Measurements from ENCODE around the gene SYCE3.
A peak's percentile ranks its signal among the peaks of the same experiment; 100 is the strongest.

SYCE3 gene

DNA sequence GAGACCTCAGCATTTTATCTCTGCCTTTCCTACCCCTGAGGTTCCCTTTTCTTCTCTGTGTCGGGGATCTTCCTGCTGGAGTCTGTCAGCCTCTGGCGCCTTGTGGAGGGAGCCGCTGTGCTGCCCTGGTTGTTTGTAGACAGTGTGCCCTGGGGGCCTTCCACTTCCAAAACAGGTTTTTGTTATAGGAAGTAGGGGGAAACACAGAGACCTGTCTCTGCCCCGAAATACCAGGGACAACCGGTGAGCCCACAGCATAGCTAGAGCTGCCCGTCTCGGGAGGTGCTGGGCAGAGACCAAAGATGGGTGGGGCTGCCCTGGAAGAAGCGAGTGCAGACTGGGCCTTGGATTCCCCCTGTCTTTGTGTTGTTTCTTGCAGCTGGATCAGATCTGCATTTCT, 46.7 kb downstream of the SYCE3 start:
- DNase-seq, result no peak

GRCh38 chr22:50513175-50513574, 49.5 kb downstream of the SYCE3 start:
- DNase-seq, result no peak

DNA sequence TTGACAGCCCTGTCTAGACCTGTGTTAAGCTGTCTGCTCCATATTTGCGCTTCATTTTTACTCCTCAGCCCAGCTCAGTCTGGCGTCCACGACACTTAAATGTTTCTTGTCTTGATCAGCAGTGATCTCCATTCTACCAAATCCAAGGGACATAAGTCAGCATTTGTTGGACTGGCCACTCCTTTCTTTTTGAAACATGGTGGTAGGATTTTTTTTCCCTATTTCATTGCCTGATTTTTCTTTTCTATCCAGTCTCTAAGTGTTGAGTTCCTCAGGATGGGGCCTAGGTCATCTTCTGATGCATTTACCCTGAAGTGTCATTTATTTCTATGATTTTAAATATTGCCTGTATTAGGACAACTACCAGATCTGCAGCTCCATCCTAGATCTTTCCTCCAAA, 53.8 kb downstream of the SYCE3 start:
- no peak for DNase-seq

DNA sequence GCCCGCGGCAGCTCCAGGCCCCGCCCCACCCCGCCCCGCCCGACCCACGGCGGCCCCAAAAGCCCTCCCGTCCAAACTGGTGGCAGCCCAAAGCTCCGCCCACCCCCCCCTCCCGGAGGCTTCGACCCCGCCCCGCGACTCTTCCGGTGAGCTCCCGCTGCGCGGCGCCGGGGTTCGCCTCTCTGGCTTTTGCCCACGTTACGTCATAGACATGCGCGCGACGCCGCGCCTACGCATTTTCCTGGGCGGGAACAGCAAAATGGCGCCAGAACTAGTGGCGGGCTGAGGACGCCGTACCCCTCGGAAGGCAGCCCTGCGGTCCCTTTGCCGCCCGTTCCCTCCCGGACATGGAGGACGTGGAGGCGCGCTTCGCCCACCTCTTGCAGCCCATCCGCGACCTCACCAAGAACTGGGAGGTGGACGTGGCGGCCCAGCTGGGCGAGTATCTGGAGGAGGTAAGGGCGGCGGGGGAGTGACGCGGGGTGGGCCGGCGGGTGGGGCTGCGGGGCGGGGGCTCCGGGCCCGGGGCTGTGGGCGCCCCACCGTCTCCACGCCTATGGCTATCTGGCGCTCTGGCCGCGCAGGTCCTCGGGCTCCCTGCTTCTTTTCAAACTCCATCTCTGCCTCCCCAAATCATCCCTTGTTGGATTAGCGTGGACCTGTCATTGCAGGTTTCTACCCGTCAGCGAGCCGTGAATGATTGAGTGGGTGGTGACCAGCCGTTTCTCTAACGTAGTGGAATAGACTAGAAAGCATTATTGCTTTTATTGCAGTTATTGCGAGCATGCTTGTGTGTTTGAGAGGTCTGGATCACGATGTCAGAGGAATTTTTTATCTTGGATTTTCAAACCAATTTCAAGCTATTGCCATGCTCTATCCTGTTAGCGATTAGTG, 54.5 kb downstream of the SYCE3 start, which contains the start of gene NCAPH2:
Gene NCAPH2 (plus strand): TSS at position 234 of the 894 bp plus-strand sequence. CDS start 114 bp downstream, at position 348.
- DNase-seq, result peak; percentile 96

DNA sequence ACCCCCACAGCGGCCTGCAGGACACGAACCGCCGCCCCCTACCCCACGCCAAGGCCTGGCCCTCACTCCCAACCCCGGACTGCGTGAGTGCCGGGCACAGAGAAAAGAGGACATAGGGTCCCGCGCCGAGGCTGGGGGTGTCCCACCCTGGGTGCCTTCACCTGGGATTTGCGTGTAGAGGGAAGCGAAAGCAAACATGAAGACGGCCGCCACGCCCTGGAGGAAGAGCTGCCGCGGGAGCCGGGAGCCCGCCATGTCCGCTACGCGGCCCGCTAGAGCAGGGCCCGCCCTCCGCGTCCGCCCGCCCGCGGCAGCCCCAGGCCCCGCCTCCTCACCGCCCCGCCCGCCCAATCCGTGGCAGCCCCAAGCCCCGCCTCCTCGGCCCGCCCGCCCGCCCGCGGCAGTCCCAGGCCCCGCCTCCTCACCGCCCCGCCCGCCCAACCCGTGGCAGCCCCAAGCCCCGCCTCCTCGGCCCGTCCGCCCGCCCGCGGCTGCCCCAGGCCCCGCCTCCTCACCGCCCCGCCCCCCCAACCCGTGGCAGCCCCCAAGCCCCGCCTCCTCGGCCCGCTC, 55.2 kb downstream of the SYCE3 start, which contains the start of gene LMF2:
Gene LMF2 (minus strand): TSS at position 282 of the 570 bp plus-strand sequence. CDS start 27 bp downstream, at position 255.
- DNase-seq, result peak; percentile 92

DNA sequence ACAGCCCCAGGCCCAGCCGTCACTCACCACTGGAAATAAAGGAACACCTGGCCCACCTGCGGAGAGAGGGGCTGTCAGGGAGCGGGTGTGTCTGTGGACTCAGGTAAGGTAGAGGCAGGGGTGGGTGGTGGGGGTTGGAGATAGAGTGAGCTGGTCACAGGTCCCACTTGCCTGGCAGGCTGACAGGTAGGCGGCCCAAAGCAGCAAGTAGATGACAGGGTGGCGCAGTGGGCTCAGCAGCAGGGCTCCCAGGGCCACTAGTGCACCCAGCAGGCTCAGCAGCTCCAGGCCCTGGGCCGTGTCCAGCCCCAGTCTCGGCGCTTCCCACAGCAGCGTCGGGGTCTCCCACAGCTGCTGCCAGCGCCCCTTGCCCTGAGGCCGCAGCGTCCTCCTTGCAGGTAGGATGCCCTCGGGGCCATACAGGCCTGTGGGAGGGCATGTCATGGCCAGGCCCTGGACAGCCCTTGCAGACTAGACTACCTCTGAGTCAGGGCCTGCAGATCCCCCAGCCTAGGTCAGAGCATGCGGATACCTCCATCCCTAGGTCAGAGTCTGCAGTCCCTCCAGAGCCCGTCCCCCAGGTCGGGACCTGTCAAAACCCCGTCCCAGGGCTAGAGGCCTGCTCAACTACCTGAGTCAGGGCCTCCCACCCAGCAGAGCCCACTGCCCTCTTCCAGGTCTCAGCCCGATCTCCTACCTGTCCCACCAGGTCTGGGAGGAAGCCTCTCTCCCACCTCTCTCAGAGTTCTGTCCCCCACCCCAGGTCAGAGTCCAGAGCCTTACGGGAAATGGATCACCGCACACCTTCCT, 55.9 kb downstream of the SYCE3 start:
- DNase-seq, result no peak

GRCh38 chr22:50505776-50506610, 56.7 kb downstream of the SYCE3 start:
- DNase-seq, result no peak

- no peak for DNase-seq
Measured at GRCh38 chr22:50505276-50505775, 57.4 kb downstream of the SYCE3 start.

- no peak for DNase-seq
Measured at GRCh38 chr22:50504369-50505211, 58.1 kb downstream of the SYCE3 start.

DNA sequence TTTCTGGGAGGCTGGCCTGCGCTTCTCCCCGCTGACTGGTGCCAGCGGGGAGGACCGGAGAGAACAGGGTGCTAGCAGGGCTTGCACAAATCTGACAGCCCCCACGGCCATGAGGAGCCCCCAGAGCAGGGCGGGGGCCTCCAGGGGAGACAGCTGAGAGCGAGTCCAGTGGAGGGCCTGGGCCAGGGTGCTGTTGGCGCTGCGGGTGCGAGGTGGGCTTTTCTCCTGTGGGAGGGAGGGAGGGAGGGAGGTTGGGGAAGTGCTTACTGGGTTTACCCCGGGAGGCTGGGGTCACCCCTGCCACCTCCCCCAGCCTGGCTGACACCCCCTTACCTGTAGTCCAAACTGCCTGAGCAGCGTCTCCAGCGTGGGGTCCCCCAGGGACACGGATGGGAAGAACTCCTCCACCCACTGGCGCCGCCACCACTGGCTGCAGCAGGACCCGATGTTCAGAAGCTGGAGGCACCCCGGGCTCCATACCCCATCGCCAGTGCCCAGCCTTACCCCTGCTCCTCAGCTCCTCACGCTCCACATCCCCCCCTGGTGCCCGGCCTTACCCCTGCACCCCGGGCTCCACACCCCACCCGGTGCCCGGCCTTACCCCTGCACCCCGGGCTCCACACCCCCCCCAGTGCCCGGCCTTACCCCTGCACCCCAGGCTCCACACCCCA, 59.1 kb downstream of the SYCE3 start:
- no peak for DNase-seq

- DNase-seq, result no peak
Measured at GRCh38 chr22:50502628-50503474, 59.9 kb downstream of the SYCE3 start.

DNA sequence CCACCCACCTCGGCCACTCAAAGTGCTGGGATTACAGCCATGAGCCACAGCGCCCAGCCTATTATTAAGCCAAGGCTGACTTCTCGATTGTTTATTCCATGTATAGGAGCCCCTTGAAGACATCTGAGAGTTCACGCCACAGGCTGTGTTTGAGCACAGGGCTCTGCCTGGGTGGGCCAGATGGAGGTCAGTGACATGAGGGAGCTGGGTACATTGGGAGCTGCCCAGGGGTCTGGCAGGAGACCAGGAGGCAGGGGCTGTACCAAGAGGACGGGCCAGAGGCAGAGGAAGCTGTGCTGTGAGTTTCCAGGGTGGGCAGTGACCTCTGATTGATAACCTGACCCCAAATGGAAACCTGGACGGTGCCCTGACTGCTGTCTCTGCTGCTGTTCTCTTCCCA, 60.6 kb downstream of the SYCE3 start:
- no peak for DNase-seq
